Activated CD8-positive, alpha-beta memory T cell treated with anti-CD3 and anti-CD28 coated beads for 36 hours (primary cell): Measurements from ENCODE around the gene CGNL1. TPM values are rescaled to one million over a fixed set of nuclear protein-coding genes. Genes with fewer than 3 reads are reported as not detected.

Experiments used
- CTCF ChIA-PET: fragments of 350-600 bp; sonication (Branson Sonifier 250); formaldehyde crosslinking; loops from one replicate; lab custom pipeline; 2021; ENCODE audit warnings: antibody characterized with exemption; lab: Charles Lee
- POLR2A ChIA-PET: fragments of 350-600 bp; sonication (Branson Sonifier 250); formaldehyde crosslinking; loops from one replicate; lab custom pipeline; 2021; ENCODE audit warnings: antibody characterized with exemption; lab: Charles Lee
- total RNA-seq, 2 experiments: library from RNA; stranded (reverse); gene quantifications; one replicate each; pipeline ENCODE4 v1.2.3, GENCODE V29; 2021

The CGNL1 gene
- total RNA-seq, 2 experiments from 2014 or later = not detected

DNA sequence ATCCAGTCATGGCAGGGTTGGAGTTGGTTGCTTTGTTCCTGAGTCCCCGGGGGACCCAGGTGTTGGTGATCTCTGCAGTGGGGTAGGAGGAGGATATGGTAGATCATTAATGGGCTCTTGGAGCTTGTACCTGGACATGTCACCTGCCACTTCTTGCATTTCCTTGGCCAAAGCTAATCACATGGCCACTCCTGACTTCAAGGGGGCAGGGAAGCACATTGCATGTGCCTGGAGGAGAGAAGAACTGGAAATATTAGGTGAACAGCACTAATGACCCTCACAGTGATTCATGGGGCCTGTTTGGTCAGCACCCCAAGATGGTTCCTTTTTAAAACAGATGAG lies 128.3 kb downstream of the CGNL1 start:
- CTCF ChIA-PET = no interaction called here
- POLR2A ChIA-PET = no interaction called here

DNA sequence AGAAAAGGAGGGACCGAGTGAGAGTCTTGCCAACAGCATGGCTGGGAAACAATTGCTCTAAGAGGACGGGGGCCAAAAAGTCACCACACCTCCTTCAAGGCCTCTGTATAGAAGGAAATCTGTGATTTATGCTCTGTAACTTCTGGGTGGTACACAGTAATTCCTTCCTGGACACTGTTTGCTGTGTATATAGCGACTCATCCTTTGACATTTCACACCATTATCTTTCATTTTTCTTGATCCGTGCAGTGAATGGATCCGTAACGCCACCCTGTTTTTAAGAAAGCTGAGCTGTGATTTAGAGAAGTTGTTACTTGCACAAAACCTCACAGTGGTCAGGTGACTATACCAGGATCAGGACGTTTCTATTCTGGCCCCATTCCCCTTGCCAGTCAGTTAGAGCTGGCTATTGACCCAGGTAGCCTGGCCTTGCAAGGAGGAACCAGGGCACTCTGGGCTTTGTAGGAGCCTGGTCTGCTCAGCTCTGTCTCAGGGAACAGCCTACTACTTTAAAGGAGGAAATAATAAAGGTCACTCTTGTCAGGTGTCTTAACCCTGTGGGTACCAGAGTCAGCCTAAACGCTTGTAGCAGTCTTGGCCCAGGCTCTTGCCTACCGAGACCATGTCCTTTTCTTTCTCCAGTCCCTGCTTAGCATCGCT lies 128.9 kb downstream of the CGNL1 start:
- ChIA-PET POLR2A (no interaction called here), CTCF (interaction anchor here (1.2 kb wide), 1 partner anchor 161 kb away, joined by 3 read pairs; no protein-coding TSS in a partner anchor)

DNA sequence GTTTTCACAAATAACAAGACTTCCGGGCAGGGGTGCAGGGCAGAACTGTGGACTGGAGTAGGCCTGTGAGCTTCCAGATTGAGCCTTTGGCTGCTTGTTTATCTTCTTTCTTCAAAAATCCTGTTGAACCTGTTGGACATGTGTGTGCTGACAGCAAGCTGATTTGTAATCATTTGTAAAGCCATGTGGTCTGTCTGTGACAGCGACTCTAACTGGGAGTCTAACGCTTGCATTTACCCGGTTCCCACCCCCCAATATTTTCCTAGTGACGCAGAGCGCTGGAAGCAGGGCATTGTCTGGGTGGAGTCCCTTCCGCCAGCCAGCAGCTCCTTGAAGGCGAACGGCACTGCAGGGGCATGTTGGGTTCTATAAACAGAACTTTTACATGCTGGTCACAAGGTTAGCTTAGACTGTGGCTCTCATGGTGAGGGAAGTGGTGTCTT lies 129.7 kb downstream of the CGNL1 start:
- ChIA-PET POLR2A (no interaction called here), CTCF (interaction anchor here (1.2 kb wide), 1 partner anchor 162 kb away, joined by 3 read pairs; no protein-coding TSS in a partner anchor)

DNA sequence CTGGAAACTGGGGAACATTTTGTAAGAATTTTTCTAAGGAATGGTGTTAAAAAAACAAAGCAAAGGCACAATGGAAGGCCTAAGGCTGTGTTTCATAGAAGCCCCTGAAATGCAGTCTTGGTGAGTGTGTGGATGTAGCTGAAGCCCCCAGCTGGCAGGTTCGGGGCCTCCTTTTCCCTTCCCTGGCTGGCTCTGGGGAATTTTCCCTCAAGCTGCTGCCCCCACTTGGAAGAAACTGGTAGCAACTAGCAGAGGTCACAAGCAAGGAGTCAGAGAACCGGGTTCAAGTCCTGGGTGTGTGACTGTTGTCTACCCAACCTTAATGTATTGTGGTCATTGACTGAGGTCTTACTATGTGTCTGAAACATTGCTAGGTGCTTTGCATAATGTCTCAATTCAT lies 130.1 kb downstream of the CGNL1 start:
- ChIA-PET CTCF (interaction anchor here (1.2 kb wide), 1 partner anchor 162 kb away, joined by 3 read pairs; no protein-coding TSS in a partner anchor), POLR2A (no interaction called here)

DNA sequence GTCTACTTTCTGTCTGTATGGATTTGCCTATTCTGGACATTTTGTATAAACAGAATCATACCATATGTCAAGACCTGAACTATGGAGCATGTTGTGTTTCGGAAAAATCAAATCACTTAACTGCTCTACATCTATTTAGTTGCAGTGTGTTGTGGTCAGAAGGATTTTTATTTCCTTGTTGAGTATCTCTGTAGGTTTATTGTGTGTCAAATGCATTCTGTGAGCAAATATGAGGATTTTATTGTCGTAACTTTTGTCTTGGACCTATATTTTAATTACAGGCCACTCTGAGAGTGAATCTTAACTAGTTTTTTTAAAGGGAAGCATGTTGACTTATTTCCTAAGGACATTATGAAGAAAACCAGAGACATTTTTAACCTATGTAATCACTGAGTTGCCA lies 130.8 kb downstream of the CGNL1 start:
- ChIA-PET CTCF (no interaction called here), POLR2A (no interaction called here)

DNA sequence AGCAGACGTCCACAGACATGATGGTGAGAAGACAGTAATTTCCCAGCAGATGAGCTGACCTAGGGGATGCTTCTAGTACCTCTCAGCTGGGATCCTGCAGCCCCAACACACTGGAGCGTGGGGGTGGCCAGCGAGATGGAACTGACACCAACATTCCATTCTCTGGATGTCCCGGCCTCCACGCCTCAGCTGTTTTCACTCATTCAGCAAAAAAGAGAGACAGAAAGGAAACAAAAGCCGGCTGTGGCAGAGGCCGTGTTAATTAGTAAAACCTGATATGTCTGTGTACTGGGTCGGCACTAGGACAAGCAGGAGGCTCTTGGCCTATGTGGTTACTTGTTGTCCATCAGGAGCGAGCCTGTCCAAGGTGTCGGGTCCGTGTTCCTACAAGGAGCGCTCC lies 132.8 kb downstream of the CGNL1 start:
- ChIA-PET CTCF (no interaction called here), POLR2A (no interaction called here)

DNA sequence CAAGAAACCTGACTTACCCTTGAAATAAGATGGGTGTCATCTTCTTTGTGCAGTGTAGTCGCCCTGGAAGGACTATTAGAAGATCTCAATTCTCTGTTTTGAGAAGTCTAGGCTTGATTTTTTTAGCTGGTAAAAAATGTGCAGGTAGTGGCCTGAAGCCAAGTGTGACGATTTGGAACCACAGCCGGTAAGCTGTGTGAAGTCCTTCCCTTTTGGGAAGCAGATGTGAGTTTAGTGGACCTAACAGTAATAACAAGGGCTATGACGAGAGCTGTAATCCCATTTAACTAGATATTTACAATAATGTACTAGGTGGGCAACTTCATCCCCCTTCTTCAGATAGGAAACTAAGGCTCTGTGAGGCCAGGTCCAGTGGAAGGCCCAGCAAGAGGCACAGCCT lies 133.7 kb downstream of the CGNL1 start:
- CTCF ChIA-PET = no interaction called here
- POLR2A ChIA-PET = no interaction called here

DNA sequence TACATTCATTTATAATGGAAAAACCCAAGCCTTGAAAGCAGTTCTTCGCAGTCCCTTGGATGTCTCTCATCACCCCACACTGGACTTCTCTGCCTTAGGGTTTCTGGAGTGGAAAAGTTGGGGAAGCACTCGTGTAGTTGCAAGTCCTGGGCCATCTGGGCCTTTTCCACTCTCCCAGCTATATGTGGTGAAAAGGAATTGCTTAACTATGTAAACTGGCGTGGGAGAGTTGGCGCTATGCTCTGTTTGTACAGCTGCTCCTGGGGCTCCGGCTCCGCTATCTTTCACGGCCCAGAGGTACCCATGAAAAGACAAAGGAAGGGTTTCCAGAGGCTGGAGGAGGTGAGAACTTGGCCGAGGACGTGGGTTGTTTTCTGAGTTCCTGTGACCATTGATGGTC lies 134.3 kb downstream of the CGNL1 start:
- CTCF ChIA-PET = no interaction called here
- POLR2A ChIA-PET = no interaction called here

DNA sequence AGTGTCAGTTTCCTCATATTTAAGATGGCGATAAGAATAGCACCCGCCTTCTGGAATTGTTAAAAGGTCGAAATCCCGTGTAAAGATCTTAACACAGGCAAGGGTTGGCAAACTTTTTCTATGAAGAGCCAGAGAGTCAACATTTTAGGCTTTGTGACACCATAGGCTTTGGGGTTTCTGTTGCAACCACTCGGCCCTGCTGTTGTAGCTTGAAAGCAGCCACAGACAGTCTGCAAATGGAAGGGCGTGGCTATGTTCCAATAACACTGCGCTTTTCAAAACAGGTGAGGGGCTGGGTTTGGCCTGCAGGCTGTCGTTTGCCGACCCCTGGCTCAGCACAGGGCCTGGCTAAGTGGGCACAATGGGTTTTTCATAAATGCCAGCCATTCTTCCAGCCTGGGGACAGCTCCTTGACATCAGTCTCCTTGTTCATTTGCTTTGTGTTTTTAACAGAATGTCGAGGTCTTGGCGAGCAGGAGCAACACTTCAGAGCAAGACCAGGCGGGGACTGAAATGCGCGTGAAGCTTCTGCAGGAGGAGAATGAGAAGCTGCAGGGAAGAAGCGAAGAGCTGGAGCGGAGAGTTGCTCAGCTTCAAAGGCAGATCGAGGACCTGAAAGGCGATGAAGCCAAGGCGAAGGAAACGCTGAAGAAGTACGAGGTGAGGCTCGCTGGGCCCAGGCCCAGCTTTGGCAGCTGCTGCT lies 140.2 kb downstream of the CGNL1 start:
- POLR2A ChIA-PET = no interaction called here
- CTCF ChIA-PET = no interaction called here

DNA sequence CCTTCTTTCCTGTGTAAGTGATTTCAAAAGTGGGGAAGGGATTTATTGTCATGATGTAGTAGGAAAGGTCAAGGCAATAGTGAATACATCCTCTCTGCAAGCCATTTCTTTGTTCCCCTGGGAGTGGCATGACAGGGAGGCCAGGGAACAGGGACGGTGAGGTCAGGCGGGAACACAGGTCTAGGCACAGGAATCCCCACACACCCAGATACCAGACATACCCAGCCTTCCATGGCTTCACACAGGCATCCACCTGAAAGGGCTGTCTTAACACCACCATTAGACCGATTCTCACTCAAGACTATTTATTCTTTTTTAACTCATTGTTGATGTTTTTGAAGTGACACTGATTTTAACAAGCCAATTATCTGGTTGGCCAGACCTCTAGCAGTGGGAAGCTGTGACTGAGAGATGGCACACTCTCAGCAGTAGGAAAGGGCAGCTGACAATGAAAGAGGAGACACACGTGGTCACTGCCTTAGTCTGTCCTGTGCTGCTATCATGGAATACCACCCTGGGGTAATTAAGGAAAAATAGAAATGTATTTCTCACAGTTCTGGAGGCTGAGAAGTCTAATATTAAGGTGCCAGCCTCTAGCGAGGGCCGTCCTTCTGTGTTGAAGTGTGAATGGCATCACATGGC lies 140.8 kb downstream of the CGNL1 start:
- CTCF ChIA-PET = no interaction called here

DNA sequence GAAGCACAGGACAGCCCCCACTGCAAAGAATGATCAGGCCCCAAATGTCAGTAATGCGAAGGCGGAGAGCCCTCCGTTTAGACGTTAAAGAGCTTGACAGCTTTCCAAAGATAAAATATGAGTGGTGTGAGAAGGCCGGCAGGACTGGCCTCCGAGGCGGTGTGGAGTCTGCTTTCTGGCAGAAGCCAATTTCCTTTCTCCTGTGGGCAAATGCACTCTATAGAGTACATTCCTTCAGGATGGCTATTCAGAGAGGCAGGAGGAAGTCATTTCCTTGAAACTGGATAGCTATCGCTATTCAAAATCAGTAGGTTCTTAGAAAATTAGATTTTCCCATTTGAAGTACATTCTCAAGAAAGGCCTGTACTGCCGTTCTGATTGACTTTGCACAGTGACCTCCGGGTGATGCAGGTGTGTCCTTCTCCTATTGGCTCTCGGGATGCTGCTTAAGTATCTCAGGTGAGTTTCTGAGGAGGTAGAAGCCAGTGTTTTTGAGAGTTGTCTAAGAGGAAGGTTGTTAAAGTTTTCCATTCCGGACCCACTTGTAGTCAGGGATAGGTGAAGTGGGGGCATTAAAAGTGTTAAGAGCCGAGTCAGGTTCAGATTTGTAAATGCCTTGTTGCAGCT lies 142.6 kb downstream of the CGNL1 start:
- POLR2A ChIA-PET = no interaction called here
- CTCF ChIA-PET = no interaction called here

More for the DNA sequence above, 140.8 kb downstream of the CGNL1 start:
- POLR2A ChIA-PET = no interaction called here

DNA sequence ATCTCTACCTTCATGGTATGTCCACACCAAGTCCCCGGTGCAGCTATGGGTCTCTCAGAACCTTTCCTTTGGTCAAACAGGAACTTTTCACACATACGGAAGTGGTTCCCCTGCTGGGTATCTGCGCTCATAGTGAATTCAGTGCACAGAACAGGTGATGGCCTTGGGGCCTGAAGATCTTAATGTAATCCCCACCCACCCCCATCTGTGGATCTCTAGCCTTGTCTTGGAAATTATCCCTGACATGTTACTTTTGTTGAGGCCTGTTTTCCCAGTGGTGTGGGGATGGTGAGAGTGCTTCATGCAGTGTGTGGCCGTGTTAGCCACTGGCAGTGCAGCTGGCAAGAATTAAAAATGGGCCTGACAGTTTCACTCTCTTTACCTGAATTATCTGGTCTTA lies 143.5 kb downstream of the CGNL1 start:
- CTCF ChIA-PET = no interaction called here
- POLR2A ChIA-PET = no interaction called here

DNA sequence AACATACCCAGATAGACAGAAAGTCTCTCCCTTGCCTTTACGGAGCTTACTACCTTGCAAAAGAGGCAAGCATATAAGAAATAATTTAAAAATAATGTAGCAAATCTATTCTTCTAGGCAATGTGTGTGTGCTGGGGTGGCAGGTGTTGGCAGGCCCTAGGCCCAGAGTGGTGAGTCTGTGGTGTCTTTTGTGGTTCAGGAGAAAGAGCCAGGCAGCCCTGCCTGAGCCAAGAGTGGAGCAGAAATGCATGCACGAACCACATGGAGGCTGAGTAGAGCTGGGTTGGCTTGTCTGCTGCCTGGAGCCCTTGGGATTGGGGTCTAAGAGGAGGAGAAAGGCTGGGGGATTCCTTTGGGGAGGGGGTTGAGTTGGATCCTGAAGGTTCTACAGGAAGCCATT lies 145.2 kb downstream of the CGNL1 start:
- ChIA-PET CTCF (no interaction called here), POLR2A (no interaction called here)

DNA sequence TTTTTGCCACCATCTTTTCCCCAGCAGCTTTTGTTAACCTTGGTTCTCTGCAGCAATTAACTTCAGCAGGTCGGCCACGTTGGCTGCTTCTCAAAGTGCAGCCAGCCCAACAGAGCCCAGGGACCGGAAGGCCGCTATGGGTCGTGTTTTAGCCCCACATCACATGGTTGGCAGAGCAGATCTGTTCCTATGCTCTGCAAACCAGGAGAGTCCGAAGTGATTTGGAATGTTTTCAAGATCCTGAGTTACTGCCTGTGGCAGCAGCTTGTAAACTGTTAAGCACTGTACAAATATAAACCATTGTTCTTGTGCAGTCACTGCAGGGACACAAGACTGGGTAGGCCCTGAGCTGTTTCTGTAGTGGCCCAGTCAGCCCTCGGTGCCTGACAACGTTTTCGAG lies 145.8 kb downstream of the CGNL1 start:
- CTCF ChIA-PET = no interaction called here
- POLR2A ChIA-PET = no interaction called here

DNA sequence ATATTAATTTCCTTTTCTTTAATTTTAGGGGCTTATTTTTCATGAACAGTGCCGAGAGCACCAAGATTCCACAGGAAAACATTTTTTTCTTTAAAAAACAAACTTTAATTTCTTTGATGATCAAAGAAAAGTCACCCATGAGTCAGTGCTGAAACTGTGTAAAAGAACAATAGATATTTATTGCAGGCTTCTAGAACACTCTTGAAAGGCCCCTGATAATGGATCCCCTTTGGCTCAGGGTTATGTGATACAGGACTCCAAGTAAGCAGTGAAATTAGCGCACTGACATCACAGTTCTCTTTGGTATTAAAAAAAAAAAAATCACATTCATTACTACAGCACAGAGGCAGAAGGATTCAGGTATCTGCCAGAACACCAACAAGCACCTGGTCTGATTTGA lies 149.3 kb downstream of the CGNL1 start:
- ChIA-PET POLR2A (no interaction called here), CTCF (no interaction called here)

DNA sequence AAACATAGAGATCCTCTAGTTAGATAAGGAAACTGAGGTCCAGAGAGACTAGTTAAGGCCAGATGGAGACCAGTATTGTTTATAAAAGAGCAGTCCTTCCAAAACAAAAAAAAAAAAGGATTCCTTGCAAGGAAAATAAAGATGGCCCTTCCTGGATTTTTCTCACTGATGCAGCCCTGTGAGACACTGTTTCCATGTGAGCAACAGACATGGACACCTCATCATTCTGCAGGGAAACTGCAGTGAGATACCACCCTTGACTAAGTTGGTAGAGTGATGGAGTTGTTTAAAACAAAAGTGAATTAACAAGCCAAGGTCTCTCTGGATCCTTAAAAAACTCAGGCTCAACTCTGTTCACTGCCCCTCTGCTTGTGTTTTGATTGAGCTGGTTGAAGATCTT lies 149.8 kb downstream of the CGNL1 start:
- ChIA-PET POLR2A (no interaction called here), CTCF (no interaction called here)

DNA sequence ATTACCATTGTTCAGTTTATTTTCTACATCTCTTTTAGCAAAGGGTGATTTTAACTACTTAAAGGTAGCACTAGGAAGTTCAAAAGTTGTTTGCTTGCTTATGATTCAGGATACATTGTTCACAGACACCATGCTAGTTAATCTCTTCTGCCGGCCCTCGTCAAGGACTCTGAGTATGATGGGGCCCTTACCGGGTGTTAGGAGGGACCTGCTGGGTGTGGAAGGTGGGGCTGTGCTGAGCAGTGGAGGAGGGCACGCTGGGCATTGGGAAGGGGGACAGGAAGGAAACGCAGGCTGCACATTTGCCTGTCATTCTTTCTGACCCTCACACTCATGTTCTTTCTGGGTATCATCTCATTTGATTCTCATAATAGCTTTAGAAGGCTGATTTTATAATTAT lies 150.3 kb downstream of the CGNL1 start:
- POLR2A ChIA-PET = no interaction called here
- CTCF ChIA-PET = interaction anchor here (1.3 to 2.0 kb wide), 2 partner anchors 15 to 33 kb away, joined by 4 read pairs; no protein-coding TSS in a partner anchor

DNA sequence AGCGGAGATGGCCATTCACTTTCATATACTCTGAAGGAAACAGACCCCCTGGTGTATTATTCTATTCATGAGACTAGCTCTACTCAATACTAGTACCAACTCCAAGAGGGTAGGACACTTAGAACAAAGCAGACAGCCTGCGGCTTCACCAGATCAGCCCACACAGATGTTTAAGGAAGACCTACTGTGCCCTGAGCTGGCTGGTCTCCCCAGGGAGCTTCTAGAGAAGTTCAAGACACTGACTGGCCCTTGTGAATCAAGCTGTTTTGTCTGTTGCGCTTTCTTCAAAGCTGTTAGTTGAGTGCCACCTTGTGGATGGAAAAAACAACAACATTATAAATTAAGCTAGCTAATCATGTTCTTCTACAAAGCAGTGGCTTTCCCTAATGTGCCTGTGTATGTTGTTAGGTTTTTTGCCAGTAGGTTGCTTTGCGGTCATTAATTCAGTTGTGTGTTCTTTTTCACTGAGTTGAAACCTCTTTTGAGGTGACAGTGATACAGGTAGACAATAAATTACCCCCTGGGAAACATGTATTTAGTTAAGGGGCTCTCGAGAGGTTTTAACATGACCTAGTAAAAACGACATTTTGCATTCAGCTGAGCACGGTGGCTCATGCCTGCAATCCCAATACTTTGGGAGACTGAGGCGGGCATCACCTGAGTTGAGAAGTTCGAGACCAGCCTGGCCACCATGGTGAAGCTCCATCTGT lies 151.2 kb downstream of the CGNL1 start:
- ChIA-PET POLR2A (interaction anchor here (0.6 kb wide), 1 partner anchor 381 kb away, joined by 3 read pairs; no protein-coding TSS in a partner anchor), CTCF (interaction anchor here (0.9 to 2.9 kb wide), 8 partner anchors 15 to 1045 kb away, joined by 3 to 23 read pairs (median 4); no protein-coding TSS in a partner anchor)

DNA sequence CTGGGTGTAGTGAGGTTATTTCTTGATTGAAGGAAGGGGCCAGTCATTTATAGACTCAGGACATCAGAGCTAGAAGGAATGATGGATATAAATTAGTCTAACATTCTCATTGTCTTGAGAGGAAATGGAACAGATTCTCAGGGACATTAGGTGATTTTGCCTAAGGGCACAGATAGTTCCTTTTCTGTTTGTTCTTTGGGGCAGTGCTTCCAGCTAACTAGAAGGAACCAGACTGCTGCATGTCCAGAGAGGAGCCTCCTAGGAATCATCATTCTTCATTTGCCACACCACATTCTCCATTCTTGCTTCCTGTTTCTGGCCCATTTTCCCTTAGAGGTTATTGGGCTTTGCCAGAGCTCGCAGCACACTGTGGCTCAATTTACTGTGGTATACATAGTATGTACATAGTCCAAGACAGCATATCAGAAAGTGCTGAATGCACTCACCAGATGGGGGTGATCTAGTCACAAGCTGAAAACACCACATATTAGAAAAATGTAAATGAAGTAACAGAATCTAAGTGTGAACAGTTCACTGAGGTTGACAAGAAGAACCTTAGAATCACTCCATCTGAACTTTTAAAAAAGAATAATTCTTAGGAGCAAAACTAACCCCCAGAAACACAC lies 152.7 kb downstream of the CGNL1 start:
- POLR2A ChIA-PET = no interaction called here
- CTCF ChIA-PET = interaction anchor here (2.9 kb wide), 1 partner anchor 189 kb away, joined by 23 read pairs; no protein-coding TSS in a partner anchor
